GM19035 (cell line): ENCODE data around the gene SPATA16.

Experiments
- ATAC-seq: cut with Tn5 transposase; IDR thresholded peaks from one replicate; pipeline ENCODE4 v1.9.1; 2021; ENCODE audit not compliant: unreplicated experiment

The SPATA16 gene

GRCh38 chr3:173007079-173007723 lies 133.8 kb downstream of the SPATA16 start:
- ATAC-seq = no peak

- ATAC-seq = no peak
Observed at GRCh38 chr3:173006006-173006405, 135.0 kb downstream of the SPATA16 start.

- ATAC-seq = no peak
Observed at GRCh38 chr3:173004681-173005080, 136.4 kb downstream of the SPATA16 start.

GRCh38 chr3:173003956-173004355 lies 137.1 kb downstream of the SPATA16 start:
- no peak for ATAC-seq

GRCh38 chr3:173003471-173003870 lies 137.6 kb downstream of the SPATA16 start:
- no peak for ATAC-seq

DNA sequence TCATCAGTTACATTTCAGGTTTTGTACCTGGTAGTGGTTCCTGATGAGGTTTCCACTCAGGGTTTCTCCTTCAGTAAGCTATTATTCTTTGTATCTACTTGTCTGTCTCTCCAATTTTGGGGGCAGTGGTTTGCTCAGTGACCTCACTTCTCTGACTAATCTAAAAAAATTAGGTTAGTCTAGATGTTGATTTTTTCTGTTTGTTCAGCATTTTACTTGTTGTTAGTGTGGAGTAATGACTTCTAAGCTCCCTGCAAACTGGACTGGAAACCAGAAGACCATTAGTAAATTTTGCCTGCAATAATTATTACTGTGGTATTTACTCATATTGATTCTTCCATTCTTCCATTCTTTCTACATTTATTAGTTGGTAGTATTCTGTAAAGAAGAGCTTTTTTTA lies 139.4 kb downstream of the SPATA16 start:
- no peak for ATAC-seq

- no peak for ATAC-seq
Observed at GRCh38 chr3:173000553-173000952, 140.5 kb downstream of the SPATA16 start.

DNA sequence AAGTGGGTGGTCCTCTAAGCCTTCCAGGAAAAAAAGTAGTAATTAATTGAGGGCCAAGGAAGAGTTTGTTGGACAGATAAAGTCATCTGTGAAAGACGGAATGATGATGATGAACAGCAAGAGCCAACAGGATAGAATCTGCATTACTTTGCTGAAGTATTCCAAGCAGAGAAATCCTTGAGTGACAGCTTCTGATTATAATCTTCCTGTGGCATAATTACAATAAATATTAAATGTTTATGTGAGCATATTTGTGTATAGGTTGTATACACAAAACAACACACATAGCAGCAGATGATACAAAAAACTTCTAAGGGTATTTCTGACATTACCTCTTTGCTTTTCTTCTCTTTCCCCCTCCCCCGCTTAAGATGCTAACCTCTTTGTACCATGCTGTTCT lies 147.6 kb downstream of the SPATA16 start:
- ATAC-seq = no peak

- ATAC-seq = no peak
Observed at GRCh38 chr3:172991424-172991996, 149.5 kb downstream of the SPATA16 start.

GRCh38 chr3:172989373-172989772 lies 151.7 kb downstream of the SPATA16 start:
- ATAC-seq = no peak

GRCh38 chr3:172987273-172987672 lies 153.8 kb downstream of the SPATA16 start:
- no peak for ATAC-seq

- ATAC-seq = no peak
Observed at GRCh38 chr3:172984914-172985313, 156.1 kb downstream of the SPATA16 start.

DNA sequence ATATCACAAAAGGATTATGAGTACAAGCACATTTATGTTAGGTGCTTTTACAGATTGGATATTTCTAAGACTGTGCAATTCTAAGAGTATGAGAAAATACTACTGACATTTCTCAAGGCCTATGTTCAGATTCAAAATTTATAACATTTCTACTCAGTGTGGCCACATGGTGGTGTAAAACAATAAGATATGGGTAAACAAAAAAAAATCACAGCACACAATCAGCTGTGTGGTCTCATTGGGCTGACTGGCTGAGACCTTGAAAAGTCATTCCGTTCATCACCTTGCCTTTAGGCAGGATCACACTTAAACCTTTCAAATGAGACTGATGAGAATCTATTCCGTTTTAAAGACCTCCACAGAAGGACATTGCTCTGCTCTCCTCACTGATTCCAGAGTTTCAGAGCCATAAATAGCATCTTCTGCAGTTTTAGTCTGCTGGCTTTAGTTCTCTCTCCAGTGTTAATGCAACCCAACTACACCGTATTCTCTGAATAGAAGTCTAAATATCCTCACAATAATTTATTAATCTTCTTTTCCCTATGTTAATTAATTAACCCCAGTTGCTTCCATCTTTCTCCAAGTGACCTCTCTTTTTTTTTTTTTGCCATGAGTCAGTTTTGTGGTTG lies 158.2 kb downstream of the SPATA16 start:
- no peak for ATAC-seq

GRCh38 chr3:172981407-172981983 lies 159.5 kb downstream of the SPATA16 start:
- ATAC-seq = no peak

DNA sequence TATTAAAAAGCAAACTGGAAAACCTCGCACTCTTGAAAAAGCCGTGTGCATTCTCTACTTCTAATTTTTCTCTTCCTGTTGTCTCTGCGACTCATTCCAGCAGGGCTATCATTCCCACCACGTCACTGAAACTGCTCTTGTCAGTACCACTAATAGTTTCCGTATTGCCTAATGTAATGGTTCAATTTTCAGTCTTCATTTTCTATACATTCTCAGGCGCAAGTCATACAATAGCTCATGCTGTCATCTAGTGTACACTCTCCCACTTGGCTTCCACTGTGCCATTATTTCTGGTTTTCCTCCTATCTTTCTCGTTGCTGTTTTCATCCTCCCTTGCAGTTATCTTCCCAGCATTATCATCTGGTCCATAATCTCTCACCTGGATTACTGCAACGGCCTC lies 160.2 kb downstream of the SPATA16 start:
- ATAC-seq = no peak

DNA sequence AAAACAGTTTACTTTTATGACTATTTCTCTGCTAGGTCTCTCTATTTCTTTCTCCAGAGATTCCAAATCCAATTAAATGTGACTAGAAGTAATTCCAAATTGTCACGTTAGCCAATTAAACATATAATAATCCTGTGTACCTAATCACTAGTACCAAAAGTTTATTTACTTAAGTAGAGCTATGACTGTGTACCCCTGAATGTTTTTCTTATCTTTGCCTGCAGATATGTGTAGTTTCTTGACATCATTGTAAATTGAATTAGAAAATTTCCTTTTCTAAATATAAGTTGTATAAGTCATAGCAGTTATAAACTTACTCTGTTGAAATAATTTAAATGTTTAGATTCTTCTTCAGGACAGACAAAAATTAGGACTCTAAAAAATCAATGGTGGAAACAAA lies 163.3 kb downstream of the SPATA16 start:
- ATAC-seq = no peak

DNA sequence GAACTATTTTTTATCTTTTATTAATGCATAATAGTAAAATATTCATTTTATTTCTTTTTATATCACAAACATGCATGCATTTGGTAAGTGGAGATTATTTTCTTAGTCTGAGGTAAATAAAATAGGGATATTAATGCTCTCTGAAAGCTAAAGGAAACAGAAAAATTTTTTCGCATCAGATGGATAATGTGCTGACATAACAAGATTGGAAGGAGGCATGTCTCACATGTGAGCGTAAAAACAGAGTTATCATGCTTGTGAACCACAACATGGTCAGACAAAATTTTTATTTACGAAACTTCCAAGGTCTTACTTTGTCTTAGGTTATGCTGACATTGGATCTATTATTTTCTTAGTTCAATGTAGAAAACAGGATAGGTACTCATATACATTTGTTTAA lies 166.1 kb downstream of the SPATA16 start:
- ATAC-seq = no peak

- ATAC-seq = no peak
Observed at GRCh38 chr3:172973799-172974198, 167.2 kb downstream of the SPATA16 start.

- ATAC-seq = no peak
Observed at GRCh38 chr3:172972717-172973116, 168.3 kb downstream of the SPATA16 start.

DNA sequence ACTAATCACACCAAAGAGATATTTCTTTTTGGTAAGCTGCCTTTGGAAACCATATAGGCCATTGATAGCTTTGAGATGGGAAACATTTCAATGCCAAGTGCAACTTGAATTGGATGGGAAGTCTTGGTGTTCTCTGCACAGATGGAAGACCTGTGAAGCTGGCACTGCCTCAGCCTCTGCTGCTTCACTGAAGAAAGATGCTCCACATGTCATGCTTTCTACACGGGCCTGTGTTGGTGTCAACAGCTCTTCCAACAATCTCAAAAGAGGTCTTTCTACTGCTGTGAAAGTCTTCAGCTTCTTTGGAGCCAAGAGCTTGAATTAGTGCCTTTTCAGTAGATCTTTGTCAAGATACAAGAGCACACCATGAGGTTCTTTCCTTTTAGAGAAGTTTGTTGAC lies 169.0 kb downstream of the SPATA16 start:
- ATAC-seq = no peak

DNA sequence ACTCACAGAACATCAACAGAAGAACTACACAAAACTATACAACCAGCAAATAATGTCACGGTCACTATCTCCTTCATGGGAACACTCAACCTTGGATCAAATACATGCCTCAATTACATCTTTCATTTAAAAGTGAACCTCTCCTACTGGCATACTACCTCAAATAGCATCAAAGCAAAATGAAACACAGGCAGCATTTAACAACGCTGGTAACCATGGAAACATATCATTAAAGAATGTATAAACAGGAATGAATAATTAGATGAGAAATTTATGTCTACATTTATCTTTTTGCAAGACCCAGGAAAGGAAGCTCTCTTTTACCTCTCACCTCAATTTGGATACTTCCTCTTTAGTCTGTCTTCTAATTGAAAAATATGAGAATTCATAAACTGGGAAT lies 172.4 kb downstream of the SPATA16 start:
- no peak for ATAC-seq

- no peak for ATAC-seq
Observed at GRCh38 chr3:172965256-172965655, 175.8 kb downstream of the SPATA16 start.
